Measurements from ENCODE around the gene SPOCK1. TPM values are rescaled to one million over a fixed set of nuclear protein-coding genes. Genes with fewer than 3 reads are reported as not detected.

The SPOCK1 gene
- polyA plus RNA-seq, 4 donors = 6.4 to 11.5 (median 10.0) TPM

DNA sequence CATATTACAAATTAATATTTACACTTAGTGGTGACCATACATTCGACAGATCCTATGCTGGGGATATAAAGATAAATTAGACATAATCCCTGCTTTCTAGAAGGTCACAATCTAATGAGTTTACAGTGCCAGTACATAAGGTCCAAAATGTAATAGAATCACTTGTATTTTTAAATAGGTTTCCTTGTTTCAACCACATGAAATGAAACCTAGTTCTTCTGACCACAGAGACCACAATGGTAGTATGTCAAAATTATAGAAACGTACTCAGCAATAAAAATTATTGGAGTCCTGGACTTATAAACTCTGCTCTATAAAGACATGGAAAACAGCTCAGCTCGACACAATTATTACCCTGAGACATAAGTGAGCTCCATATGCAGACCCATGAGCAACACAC is 444.3 kb downstream of the SPOCK1 start:
- DNase-seq (ENCODE audit: low read depth in 4 of 4, low spot score in 2 of 4) = no peak

DNA sequence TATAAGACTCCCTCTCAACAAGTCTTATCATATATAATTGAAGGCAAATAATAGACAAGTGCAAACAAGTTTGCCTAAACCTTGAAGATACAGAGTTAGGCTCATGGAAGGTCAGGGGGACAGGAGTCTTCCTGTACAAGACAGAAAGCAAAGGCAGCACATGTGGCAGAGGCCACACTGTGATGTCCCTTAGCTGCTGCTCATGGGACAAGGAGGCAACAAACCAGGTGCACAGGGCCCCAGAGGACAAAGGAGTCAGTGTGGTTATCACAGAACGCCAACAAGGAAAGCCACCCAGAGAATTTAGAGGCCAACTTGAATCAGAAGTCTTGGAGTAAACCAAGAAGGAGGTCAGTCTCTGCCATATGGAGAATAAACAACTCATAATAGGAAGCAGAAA is 444.8 kb downstream of the SPOCK1 start:
- DNase-seq (ENCODE audit: low read depth in 4 of 4, low spot score in 2 of 4) = no peak

DNA sequence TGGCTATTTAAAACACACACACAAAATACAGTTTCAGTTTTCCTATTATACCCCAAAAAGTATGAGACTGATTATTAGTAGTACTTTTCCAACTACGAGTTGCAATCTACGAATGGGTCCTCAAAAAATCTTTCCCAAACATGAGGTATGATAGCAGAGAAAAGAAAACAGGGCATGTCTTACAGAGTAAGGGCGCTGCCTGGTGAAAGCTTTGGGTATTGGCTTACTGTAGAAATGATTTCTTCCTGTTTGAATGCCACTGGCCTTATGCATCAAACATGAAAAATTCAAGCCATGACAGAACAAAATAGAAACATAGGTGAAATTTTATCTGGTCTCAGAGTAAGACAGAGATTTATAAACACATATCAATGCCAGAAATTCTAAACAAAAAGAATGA is 448.0 kb downstream of the SPOCK1 start:
- DNase-seq (ENCODE audit: low read depth in 4 of 4, low spot score in 2 of 4) = no peak

DNA sequence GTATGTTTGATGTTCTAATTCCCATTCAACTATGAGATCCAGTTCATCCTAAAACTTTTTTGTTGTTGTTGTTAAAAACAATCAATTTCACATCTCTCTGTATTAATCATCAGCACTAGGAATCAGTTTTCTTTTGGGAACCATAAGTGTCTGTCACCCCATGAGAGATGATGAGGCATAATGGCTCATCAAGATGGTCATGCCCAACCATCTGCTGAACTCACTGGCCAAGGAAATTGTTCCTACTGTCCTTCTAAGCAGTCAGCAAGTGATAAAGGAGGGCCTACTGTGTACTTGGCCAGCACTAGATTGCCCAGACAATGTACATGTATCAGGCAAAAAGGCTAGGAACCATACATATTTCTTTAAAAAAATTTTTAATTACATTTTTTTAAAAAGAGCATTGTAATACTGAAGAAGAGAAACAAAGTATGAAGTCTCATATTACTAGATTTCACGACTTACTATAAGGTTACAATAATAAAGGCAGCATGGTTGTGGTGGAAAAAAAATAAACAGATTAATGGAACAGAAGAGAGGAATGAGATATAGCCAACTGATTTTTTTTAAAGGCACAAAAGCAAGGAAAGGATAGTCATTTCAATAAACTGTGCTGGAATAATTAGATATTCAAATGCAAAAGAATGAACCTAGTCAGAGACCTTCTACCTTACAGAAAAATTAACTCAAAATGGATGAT is 458.3 kb downstream of the SPOCK1 start:
- no peak for DNase-seq (ENCODE audit: low read depth in 4 of 4, low spot score in 2 of 4)

DNA sequence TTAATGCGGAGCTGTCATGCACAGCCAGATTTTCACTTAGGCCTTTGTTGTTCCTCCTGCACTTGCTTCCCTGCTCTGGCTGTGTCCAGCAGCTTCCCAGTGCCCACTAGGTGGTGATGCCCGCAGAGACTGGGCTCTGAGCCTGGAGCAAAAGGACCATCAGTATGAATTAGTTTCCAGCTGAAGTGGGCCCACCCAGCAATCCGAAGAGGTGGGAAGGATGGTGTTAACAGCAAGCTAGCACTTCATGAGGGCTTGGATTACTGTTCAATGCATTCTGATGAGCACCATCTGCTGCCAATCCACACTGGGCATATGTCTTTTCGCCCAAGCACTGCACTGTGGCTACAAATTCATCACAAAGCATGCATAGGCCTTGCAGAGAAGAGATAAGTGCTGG is 459.1 kb downstream of the SPOCK1 start:
- DNase-seq (ENCODE audit: low read depth in 4 of 4, low spot score in 2 of 4) = no peak

DNA sequence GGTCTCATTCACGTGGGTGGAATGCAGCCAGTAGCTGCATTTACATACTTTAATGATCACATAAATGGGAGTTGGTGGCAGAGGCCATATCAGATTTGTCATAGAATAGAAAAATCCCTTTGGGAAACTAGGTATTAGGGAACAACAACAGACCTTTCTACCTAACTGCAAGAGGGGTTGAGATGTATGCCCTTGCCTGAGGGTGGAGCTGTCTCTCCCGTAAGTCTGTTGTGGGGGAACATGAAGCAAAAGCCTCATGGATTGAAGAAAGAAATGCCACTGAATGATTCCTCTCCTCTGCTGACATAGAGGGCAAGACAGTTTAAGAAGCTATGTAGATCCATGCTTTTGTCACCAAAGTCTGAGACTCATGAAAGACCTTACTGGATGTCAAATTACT is 461.3 kb downstream of the SPOCK1 start:
- DNase-seq (ENCODE audit: low read depth in 4 of 4, low spot score in 2 of 4) = no peak

DNA sequence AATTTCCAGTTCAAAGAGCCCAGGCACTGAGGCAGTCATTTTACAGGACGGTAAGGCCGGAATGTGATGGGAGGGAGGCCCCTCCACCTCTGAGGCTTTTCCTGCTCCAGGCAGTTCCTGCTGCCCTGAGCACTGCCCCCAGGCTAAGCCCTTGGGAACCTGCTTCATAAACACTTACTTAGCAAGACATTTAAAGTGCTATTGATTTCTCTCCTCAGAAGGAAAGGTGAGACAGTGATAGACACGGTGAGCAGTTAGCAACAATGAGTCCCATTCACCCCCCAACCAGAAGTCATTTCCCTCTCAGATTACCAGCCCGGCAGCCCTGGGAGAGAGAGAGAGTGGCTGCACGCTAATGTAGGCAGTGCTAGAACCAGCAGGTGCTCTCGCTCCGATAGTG is 462.5 kb downstream of the SPOCK1 start:
- peak in 3 of 4 donors; percentile 21 to 37 (median 28) for DNase-seq (ENCODE audit: low read depth in 4 of 4, low spot score in 2 of 4)

DNA sequence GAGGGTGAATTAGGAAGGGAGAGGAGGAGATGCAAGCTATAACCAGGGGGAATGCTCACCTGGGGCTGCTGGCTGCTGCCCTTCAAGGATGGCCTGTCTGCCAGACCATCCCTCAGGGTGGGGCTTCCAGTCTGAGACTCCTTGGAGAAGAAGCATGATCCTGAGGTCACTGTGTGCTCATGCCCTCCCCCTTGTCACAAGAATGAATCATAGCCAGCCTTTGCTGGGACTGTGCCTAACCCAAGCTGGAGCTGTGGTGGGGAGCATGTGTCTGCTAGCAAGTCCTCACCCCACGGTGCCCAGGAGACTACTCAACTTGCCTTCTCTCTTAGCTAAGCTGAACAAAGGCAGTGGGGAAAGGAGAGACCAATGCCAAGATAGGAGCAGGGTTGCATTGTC is 463.6 kb downstream of the SPOCK1 start:
- no peak for DNase-seq (ENCODE audit: low read depth in 4 of 4, low spot score in 2 of 4)

DNA sequence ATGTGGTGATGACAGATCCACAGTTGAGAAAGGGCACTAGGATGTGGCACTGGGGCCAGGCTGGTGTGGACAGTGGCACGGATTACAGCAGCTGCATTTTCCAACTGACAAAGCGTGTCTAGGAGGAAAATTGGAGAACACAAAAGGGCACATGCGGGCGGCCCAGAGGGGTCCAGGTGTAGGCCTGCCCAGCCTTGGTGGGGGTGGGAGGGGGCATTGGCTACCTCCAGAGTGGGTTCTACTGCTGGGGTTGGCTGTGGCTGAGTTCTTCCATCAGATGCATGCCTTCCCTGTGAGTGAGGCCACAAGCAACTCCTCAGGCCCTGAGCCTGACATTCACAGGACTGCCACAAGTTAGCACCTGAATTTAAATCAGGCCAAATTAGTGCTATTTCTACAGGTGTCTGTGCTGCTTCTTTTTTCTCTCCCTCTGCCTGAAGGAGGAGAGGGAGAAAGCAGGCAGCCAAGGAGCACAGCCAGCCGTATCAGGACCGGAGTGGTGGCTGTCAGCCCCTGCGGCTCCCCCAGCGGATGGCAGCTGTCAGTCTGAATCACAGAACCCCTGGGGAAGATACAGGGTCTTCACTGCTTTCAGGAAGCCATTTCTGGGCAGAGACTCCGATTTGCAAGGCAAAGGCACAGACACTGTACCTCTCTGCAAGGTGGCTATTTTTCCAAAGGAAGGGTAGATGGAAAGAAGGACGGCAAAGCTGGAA is 464.2 kb downstream of the SPOCK1 start:
- DNase-seq (ENCODE audit: low read depth in 4 of 4, low spot score in 2 of 4) = no peak

DNA sequence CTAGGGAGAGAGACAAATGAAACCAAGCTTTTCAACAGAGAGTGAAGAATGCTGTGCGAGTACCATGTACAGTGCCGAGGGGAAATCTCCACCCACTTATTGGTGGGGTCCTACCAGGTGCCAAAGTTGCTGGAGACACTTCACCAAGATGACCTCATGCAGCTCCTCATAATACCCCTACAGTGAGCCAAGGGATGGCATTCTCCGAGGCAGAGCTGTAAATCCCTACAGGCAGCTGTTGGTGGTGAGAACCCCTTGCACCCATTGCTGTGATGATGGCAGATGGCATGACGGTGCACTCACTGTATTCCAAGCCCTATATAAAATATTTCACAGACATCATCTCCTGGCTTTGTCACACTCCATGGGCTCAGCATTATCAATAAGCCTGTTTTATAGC is 464.9 kb downstream of the SPOCK1 start:
- DNase-seq (ENCODE audit: low read depth in 4 of 4, low spot score in 2 of 4) = no peak

DNA sequence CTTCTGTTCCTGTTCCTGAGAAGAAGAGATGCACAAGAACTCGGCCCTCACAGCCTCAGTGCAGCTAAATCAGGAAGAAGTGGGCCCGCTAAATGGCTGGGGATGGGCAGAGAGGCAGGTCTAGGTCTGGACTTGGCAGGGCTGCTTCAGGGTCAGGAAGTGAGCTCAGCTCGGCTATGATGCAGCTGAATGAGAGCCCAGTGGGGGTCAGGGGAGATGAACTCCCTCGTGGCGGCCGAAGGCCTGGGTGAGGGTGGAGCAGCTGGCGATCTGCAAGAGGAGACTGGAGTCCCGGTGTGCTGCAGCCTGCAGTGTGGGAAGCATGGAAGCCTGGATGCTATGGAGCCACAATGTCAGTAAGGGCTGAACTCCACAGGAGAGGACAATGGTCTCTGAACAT is 466.2 kb downstream of the SPOCK1 start:
- no peak for DNase-seq (ENCODE audit: low read depth in 4 of 4, low spot score in 2 of 4)

DNA sequence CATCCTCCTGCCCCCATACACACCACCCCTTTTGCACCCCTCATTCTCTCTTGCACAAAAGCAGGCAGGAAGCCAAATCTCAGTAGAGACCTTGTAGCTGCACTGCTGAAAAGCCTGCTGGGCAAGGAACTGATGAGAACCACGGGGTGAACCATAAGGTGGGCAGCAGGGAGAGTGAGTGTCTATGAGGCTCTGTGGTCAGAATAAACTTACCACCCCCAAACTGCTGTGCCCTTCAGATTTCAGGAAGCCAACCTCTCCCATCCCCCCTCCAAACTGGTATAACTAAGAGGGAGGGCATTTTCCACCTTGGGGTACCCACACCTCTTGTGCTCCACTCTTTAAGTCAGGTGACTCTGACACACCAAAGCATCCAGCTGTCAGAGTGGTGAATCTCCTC is 471.4 kb downstream of the SPOCK1 start:
- no peak for DNase-seq (ENCODE audit: low read depth in 4 of 4, low spot score in 2 of 4)

DNA sequence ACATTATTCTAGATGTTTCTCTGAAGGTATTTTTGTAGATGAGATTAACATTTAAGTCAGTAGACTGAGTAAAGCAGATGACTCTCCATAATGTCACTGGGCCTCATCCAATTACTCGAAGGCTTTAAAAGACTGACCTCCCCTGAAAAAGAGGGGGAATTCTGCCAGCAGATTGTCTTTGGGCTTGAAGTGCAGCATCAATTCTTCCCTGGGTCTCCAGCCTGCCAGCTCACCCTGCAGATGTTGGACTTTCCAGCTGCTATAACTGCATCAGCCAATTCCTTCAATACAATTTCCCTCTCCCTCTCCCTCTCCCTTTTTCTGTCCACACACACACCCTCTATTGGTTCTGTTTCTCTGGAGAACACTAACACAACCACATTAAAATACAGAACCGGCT is 472.8 kb downstream of the SPOCK1 start:
- DNase-seq (ENCODE audit: low read depth in 4 of 4, low spot score in 2 of 4) = no peak

DNA sequence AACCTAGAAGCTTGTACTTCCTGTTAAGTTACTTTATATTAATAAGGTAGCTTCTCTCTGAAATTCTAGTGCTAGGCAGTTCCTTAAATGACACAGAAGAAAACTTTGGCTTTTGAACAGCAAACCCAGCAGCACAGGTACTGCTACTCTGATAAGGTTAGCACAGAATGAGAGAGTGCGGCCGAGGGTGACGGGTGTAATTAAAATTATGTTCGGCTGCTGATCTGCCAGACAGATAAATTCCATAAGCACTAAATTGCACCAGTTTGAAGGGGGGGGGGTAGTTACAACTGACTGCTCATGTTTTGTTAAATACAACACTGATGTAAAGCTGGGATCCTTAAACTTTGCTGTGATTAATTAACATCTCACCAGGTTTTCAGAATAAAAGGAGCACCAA is 475.1 kb downstream of the SPOCK1 start:
- peak in 1 of 4 donors; percentile 27 for DNase-seq (ENCODE audit: low read depth in 4 of 4, low spot score in 2 of 4)

DNA sequence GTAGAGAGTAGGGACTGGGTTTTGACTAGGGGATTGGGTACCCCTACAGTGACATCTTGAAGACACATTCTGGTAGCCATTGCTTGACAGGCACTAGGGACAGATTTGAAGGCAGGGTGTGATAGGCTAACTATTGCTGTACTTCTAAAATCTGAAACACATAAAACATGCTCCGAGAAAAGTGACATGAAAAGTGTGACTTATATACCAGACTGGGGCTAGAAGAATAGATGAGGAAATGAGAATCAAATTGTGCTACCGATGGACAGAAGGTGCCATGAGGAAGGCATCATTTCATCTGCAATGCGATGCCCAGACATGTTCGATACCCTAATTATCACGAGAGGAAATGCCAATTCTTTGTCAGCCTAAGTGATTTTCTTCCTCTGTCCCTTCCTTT is 475.8 kb downstream of the SPOCK1 start:
- no peak for DNase-seq (ENCODE audit: low read depth in 4 of 4, low spot score in 2 of 4)

DNA sequence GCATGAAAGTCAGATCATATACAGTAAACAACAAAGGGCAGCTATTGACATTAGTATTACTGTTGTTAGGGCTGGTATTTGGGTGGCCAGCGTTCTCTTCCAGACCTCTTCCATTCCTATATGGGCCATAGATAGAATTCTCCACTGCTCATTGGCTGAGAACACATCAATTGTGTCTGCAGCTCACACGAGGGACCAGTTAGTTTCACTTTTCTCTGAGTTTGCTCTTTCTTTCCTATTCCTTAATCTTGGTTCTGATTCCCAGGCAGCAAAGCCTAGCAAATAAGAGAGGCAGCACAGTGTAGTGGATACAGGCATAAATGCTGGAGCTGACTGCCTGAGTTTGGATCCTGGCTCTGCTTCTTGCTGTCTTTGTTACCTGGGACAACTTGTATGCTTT is 476.4 kb downstream of the SPOCK1 start:
- no peak for DNase-seq (ENCODE audit: low read depth in 4 of 4, low spot score in 2 of 4)

DNA sequence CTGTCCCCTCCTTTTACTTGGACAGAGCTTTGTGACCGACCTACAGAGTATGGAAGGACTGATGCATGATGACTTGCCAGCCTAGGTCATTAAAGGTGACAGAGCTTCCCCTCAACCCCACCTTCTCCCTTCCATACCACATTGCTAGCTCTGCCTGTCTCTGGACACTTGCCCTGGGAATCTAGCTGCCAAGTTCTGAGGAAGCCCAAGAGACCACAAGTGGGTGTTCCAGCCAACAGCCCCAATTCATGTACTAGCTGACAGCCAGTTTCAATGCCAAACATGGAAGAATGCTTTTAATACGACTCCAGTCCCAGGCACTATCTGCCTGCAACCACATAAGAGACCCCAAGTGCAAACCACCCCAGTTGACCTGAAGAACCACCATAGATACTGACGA is 477.1 kb downstream of the SPOCK1 start:
- no peak for DNase-seq (ENCODE audit: low read depth in 4 of 4, low spot score in 2 of 4)

DNA sequence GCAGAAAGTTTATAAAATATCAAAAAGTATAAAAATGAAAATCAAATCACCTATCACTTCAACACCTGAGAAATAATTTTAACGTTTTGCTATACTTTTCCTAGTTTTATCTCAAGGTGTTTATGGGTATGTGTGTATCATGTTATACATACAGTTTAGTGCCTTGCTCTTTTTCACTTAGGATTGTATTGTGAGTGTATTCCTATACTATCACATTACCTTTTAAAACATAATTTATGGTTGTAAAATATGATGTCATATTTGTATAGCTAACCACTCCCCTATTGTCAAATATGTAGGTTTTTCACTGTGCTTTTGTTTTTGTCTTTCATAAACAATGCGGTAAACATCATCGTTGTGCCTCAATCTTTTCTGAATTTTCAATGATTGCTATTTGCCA is 479.9 kb downstream of the SPOCK1 start:
- DNase-seq (ENCODE audit: low read depth in 4 of 4, low spot score in 2 of 4) = no peak

DNA sequence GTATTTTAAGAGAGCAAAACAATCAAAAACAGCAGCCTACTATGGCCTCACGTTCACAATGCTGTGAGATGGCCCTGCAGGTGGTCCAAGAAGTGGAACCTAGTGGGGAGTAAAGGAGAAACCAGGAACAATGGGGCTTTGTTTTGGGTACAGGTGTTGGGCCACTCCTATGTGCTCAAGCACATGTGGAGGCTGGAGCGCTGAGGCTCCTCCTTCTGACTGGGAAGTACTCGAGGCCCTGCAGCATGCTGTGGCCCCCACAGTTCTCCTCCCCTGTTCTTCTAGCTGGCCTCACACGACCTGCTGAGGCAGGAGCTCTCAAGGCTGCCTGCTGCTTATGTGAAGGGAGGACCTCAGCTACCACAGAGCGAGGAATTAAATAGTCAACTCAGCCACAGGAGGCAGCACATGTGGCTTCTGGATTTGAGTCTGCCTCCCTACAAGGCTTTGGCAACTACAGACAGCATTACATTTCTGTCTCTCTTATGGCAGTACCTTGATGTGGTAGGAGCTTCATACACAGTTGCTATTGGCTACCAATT is 482.3 kb downstream of the SPOCK1 start:
- DNase-seq (ENCODE audit: low read depth in 4 of 4, low spot score in 2 of 4) = no peak

DNA sequence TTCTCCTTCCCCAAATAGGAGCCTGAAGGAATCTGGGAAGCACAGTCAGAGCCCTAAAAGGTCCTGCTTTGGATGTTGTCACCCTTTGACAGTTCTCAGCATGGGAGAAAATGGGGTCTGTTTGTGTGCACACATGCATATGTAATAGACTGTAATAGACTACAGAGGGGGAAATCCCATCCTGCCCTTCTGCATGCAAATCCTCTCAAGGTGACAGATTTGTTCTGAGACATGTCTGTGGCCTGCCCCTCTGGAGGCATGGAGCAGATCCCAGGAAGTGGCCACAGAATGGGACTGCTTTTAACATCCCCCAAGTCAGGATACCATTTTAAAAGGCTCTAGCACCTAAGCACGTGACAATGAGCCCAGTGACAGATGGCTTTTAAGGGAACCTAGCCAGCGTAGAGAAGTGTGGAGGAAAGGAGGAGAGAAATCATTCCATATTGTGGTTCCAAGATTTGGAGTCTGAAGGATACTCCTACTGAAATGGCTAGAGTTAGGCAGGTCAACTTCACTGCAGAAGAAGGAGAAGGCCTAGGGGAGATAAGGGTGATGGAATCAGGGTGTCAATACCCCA is 483.5 kb downstream of the SPOCK1 start:
- DNase-seq (ENCODE audit: low read depth in 4 of 4, low spot score in 2 of 4) = no peak

DNA sequence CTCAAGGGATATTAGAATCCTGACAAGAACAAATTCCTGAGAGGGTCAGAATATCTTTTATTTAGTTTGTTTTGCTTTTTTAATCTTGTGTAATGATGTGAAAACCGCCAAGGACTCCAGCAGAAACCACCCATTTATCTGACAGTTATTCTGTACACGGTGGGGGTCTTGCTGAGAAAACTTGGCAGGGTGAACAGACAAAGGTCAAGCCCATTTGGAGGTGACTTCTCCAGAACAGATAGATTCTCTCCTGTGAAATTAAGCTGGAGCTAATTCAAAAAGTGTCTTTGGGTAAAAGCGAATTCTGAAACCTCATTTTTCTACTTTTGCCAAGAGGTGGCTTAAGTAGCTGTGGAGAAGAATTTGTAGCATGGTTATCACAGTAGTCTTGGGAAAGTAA is 484.4 kb downstream of the SPOCK1 start:
- DNase-seq (ENCODE audit: low read depth in 4 of 4, low spot score in 2 of 4) = no peak

DNA sequence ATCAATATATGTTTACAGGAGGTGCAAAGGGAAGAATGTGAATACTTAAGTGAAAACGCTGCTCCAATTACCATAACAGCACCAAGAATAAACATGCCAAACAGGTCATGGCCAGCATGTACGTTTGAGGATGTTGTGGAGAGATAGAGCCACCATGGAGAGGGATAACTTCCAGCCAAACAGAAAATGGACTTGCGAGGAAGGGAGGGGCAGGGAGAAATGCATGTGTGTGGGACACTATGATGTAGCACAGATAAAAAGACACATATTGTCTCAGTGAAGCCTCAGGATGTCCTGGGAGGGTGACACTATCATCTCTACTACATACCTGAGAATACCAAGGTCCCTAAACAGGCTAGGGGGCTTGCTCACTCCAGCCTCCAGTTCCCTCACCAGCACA is 488.9 kb downstream of the SPOCK1 start:
- no peak for DNase-seq (ENCODE audit: low read depth in 4 of 4, low spot score in 2 of 4)

Measured in left renal cortex interstitium (tissue), 4 donors.